Endothelial cell of umbilical vein (primary cell): Measurements from ENCODE around the gene TMEM37. TPM values are rescaled to one million over a fixed set of nuclear protein-coding genes. Genes with fewer than 3 reads are reported as not detected.

Source experiments
- BruUV-seq: library from RNA; stranded (reverse); fragments of 400-500 nt; replicated peaks from 2 replicates; lab custom pipeline; 2021; lab: Mats Ljungman, UMichigan
- CTCF ChIA-PET: fragments of 300-600, 350-600 bp; sonication (Branson Sonifier 250); formaldehyde crosslinking; loops from one replicate; lab custom pipeline; 2021; ENCODE audit warnings: antibody characterized with exemption, inconsistent platforms; lab: Charles Lee
- POLR2A ChIA-PET: fragments of 300-600, 350-600 bp; sonication (Branson Sonifier 250); formaldehyde crosslinking; loops from one replicate; lab custom pipeline; 2021; ENCODE audit warnings: antibody characterized with exemption, inconsistent platforms; lab: Charles Lee
- DNase-seq: peaks from one replicate; pipeline ENCODE4 v3.0.0-alpha.2; 2011; ENCODE audit warnings: low read depth, low spot score
- FAIRE-seq: peaks from 2 replicates; lab custom pipeline; 2011; peaks lifted over from hg19 to GRCh38; lab: Jason Lieb, UNC
- H2AFZ ChIP-seq: 2 replicates; pipeline ENCODE4 v1.6.0; 2012; ENCODE audit warnings: low read depth, low read length, control low read depth, inconsistent platforms
- H3K27ac ChIP-seq: 2 replicates; pipeline ENCODE4 v1.5.1; 2011; ENCODE audit warnings: low read depth, mild to moderate bottlenecking, control low read depth, low read length, moderate library complexity; ENCODE audit not compliant: insufficient read depth
- H3K27me3 ChIP-seq, 2 experiments: 2 replicates each; pipeline versions ENCODE4 v1.6.0 to v1.6.1; 2011; ENCODE audit warnings: low read length in 2 of 2, mixed read lengths in 1 of 2; ENCODE audit not compliant: control insufficient read depth in 2 of 2, insufficient read depth in 2 of 2
- H3K36me3 ChIP-seq, 2 experiments: 2 replicates in 1 of 2; 3 replicates in 1 of 2; pipeline ENCODE4 v1.5.1; 2011; ENCODE audit warnings: low read length in 2 of 2, mild to moderate bottlenecking in 1 of 2, moderate library complexity in 1 of 2; ENCODE audit not compliant: control insufficient read depth in 2 of 2, insufficient read depth in 2 of 2; ENCODE audit errors: extremely low read depth in 1 of 2
- H3K4me1 ChIP-seq: 3 replicates; pipeline ENCODE4 v1.5.1; 2011; ENCODE audit warnings: mild to moderate bottlenecking, low read length; ENCODE audit not compliant: control insufficient read depth, insufficient read depth; ENCODE audit errors: extremely low read depth
- H3K4me2 ChIP-seq: 2 replicates; pipeline ENCODE4 v1.6.1; 2011; ENCODE audit warnings: low read length, control low read depth, mixed read lengths; ENCODE audit not compliant: insufficient read depth
- H3K4me3 ChIP-seq, 3 experiments: fragments of 200-600 bp in 1 of 3; sonication (generic), shearing (Covaris generic) in 1 of 3; replicated peaks in 1 of 3; 2 replicates each; pipeline ENCODE4 v1.5.1; 2011 to 2016; ENCODE audit warnings: control low read depth in 3 of 3, low read length in 3 of 3, mild to moderate bottlenecking in 2 of 3, inconsistent platforms in 1 of 3, low read depth in 1 of 3, moderate library complexity in 1 of 3; ENCODE audit not compliant: insufficient read depth in 1 of 3
- H3K79me2 ChIP-seq: 2 replicates; pipeline ENCODE4 v1.6.0; 2012; ENCODE audit warnings: low read length, inconsistent platforms; ENCODE audit not compliant: control insufficient read depth, insufficient read depth
- H3K9ac ChIP-seq: replicated peaks from 2 replicates; pipeline ENCODE3; 2011; ENCODE audit warnings: low read length, control low read depth; ENCODE audit not compliant: insufficient read depth; ENCODE audit errors: extremely low read depth
- H3K9me1 ChIP-seq: replicated peaks from 3 replicates; pipeline ENCODE4 v1.6.0; 2011; ENCODE audit warnings: mild to moderate bottlenecking, low read length; ENCODE audit not compliant: control insufficient read depth, insufficient read depth; ENCODE audit errors: extremely low read depth
- H3K9me3 ChIP-seq: replicated peaks from 2 replicates; pipeline ENCODE4 v1.5.1; 2012; ENCODE audit warnings: low read length, inconsistent platforms; ENCODE audit not compliant: control insufficient read depth, insufficient read depth
- H4K20me1 ChIP-seq: replicated peaks from 2 replicates; pipeline ENCODE3; 2011; ENCODE audit warnings: mild to moderate bottlenecking, low read length; ENCODE audit not compliant: control insufficient read depth, insufficient read depth; ENCODE audit errors: extremely low read depth
- EZH2 ChIP-seq: IDR thresholded peaks from 2 replicates; pipeline ENCODE4 v1.6.1; 2012; ENCODE audit warnings: borderline replicate concordance, low read depth, mild to moderate bottlenecking, moderate library complexity, low read length, inconsistent platforms; ENCODE audit not compliant: severe bottlenecking
- FOS ChIP-seq: IDR thresholded peaks from 2 replicates; pipeline ENCODE4 v1.6.1; 2011; ENCODE audit warnings: mild to moderate bottlenecking, low read length, moderate library complexity, borderline replicate concordance; ENCODE audit not compliant: insufficient read depth
- GATA2 ChIP-seq: IDR thresholded peaks from 2 replicates; pipeline ENCODE4 v1.7.0; 2011; ENCODE audit warnings: low read depth, mild to moderate bottlenecking, moderate library complexity, mixed read lengths, low read length; ENCODE audit not compliant: insufficient read length, insufficient read depth
- JUN ChIP-seq: IDR thresholded peaks from 2 replicates; pipeline ENCODE4 v1.6.1; 2011; ENCODE audit warnings: borderline replicate concordance, low read depth; ENCODE audit not compliant: insufficient read length, insufficient read depth
- MAX ChIP-seq: IDR thresholded peaks from 2 replicates; pipeline ENCODE4 v1.6.1; 2011; ENCODE audit not compliant: insufficient read depth, insufficient read length
- MYC ChIP-seq: IDR thresholded peaks from one replicate; pipeline ENCODE4 v1.6.1; 2011; ENCODE audit warnings: mild to moderate bottlenecking, low read depth, low read length
- POLR2A ChIP-seq: IDR thresholded peaks from 2 replicates; pipeline ENCODE4 v1.6.1; 2012; ENCODE audit warnings: low read depth, mild to moderate bottlenecking, control low read depth, low read length
- POLR2AphosphoS5 ChIP-seq: IDR thresholded peaks from 2 replicates; pipeline ENCODE4 v1.6.1; 2012; ENCODE audit warnings: low read depth, mild to moderate bottlenecking, control low read depth, low read length, moderate library complexity; ENCODE audit not compliant: insufficient read depth
- dilution Hi-C: fragments of 300-500 bp; cut with MboI; formaldehyde crosslinking; loops from one replicate; pipeline ENCODE4 v1.15.0; 2019; ENCODE audit warnings: low sequenced_read_pairs; ENCODE audit not compliant: extremely low pct_ligation_motif_present
- intact Hi-C: fragments of 100-400 bp; cut with micrococcal nuclease; formaldehyde crosslinking; loops from one replicate; pipeline ENCODE4 v1.10.0; 2022
- polyA plus RNA-seq, 4 experiments: library from polyadenylated mRNA; depleted of rRNA in 3 of 4; stranded (reverse) in 3 of 4; unstranded in 1 of 4; fragments of >200 nt; gene quantifications; 2 replicates each; pipeline versions ENCODE4 v1.2.1 to v1.2.3, GENCODE V29; 2011 to 2012; ENCODE audit warnings: missing spikeins in 1 of 4
- total RNA-seq: library from RNA; stranded (reverse); gene quantifications from 2 replicates; pipeline ENCODE4 v1.2.3, GENCODE V29; 2021
- TF ChIP-seq, protein P1 (sequence below), 2 donors: IDR thresholded peaks; 1 replicate in 1 of 2; 2 replicates in 1 of 2; pipeline ENCODE4 v1.5.1; 2011; ENCODE audit warnings: low read length in 2 of 2, mild to moderate bottlenecking in 2 of 2, moderate library complexity in 2 of 2, control low read depth in 1 of 2, inconsistent platforms in 1 of 2, low read depth in 1 of 2; ENCODE audit not compliant: insufficient read depth in 1 of 2; ENCODE audit errors: extremely low read depth in 1 of 2

The TMEM37 gene
- total and polyA plus RNA-seq, 2 donors (not counting 3 experiments of a cell fraction or from before 2014, with no cell fraction given) = 3.5 to 16.2 TPM

- Histone ChIP-seq H3K4me2 (no peak overlapping the region), H3K27me3 (no peaks in the 10 kb centered on the region), H3K4me3 (no peak overlapping the region), H3K79me2 (no peaks in the 10 kb centered on the region), H3K4me1 (peaks cover 5% of the 10 kb centered on the region), H3K27ac (no peak overlapping the region), H3K9ac (no peak overlapping the region), H3K9me3 (no peaks in the 10 kb centered on the region), H2AFZ (no peak overlapping the region), H3K36me3 (no peaks in the 10 kb centered on the region), H3K9me1 (no peaks in the 10 kb centered on the region), H4K20me1 (no peaks in the 10 kb centered on the region)
- CTCF ChIA-PET = interaction anchor here (1.1 kb wide), 1 partner anchor 20 kb away, joined by 3 read pairs; no protein-coding TSS in a partner anchor
- dilution Hi-C loops = no loop called here
- POLR2A ChIA-PET = no interaction called here
- DNase-seq = no peak
- intact Hi-C loops = no loop called here
- BruUV-seq = no TSS peak
- no peak for TF ChIP-seq GATA2
- no peak for FAIRE-seq
Measured at GRCh38 chr2:119436993-119437772, 5.5 kb downstream of the TMEM37 start.

GRCh38 chr2:119438128-119438656, 6.5 kb downstream of the TMEM37 start:
- intact Hi-C loops (no loop called here), dilution Hi-C loops (no loop called here)
- Histone ChIP-seq H4K20me1 (no peaks in the 10 kb centered on the region), H3K9ac (no peak overlapping the region), H3K79me2 (no peaks in the 10 kb centered on the region), H2AFZ (no peak overlapping the region), H3K36me3 (no peaks in the 10 kb centered on the region), H3K4me3 (no peak overlapping the region), H3K4me1 (no peaks in the 10 kb centered on the region), H3K27ac (no peak overlapping the region), H3K4me2 (no peak overlapping the region), H3K9me1 (no peaks in the 10 kb centered on the region), H3K27me3 (no peaks in the 10 kb centered on the region), H3K9me3 (no peaks in the 10 kb centered on the region)
- TF ChIP-seq FOS (no peak), POLR2A (no peak), EZH2 (no peak), GATA2 (no peak), JUN (no peak), MYC (no peak), POLR2AphosphoS5 (no peak), MAX (no peak)
- TF ChIP-seq, protein P1, sequence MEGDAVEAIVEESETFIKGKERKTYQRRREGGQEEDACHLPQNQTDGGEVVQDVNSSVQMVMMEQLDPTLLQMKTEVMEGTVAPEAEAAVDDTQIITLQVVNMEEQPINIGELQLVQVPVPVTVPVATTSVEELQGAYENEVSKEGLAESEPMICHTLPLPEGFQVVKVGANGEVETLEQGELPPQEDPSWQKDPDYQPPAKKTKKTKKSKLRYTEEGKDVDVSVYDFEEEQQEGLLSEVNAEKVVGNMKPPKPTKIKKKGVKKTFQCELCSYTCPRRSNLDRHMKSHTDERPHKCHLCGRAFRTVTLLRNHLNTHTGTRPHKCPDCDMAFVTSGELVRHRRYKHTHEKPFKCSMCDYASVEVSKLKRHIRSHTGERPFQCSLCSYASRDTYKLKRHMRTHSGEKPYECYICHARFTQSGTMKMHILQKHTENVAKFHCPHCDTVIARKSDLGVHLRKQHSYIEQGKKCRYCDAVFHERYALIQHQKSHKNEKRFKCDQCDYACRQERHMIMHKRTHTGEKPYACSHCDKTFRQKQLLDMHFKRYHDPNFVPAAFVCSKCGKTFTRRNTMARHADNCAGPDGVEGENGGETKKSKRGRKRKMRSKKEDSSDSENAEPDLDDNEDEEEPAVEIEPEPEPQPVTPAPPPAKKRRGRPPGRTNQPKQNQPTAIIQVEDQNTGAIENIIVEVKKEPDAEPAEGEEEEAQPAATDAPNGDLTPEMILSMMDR (IDR thresholded peaks at IDR 0.05; ENCODE audit: extremely low read depth in 1 of 2, insufficient read depth in 1 of 2, low read depth in 1 of 2, low read length in 2 of 2) = no peak
- POLR2A ChIA-PET = no interaction called here
- CTCF ChIA-PET = interaction anchor here (1.1 to 1.9 kb wide), 3 partner anchors 11 to 38 kb away, joined by 3 to 6 read pairs (median 3); no protein-coding TSS in a partner anchor
- BruUV-seq = no TSS peak
- no peak for FAIRE-seq
- DNase-seq = no peak
